ENCODE measurements around the gene PROX2. TPM values are rescaled to one million over a fixed set of nuclear protein-coding genes. Genes with fewer than 3 reads are reported as not detected.

The PROX2 gene
- total and polyA plus RNA-seq, 2 donors (not counting 1 experiment from before 2014, with no cell fraction given), result 0.03 to 0.07 TPM

- peaks cover 26 to 33% of the 10 kb centered on the region in 2 donors for H3K4me1 ChIP-seq (ENCODE audit: control insufficient read depth in 2 of 2, insufficient read depth in 2 of 2, low read length in 2 of 2)
- ChIA-PET POLR2A (no interaction called here), CTCF (interaction anchor here (2.1 kb wide), 1 partner anchor 62 kb away, joined by 13 read pairs; no protein-coding TSS in a partner anchor)
- no peaks in the 10 kb centered on the region for H3K9me3 ChIP-seq (ENCODE audit: control extremely low read depth in 1 of 3, control insufficient read depth in 2 of 3, insufficient read depth in 1 of 3, low read length in 2 of 3)
- no peaks in the 10 kb centered on the region for H3K27me3 Mint-ChIP-seq
- H4K20me1 ChIP-seq (ENCODE audit: control insufficient read depth, insufficient read depth, low read length, poor library complexity, severe bottlenecking), result no peaks in the 10 kb centered on the region
- intact Hi-C loops (cut with micrococcal nuclease), result no loop called here
- DNase-seq (no peak), ATAC-seq (ENCODE audit: low read depth) (no peak)
- H2AFZ ChIP-seq (ENCODE audit: insufficient read depth, low read depth, low read length, poor library complexity, severe bottlenecking), result no peak overlapping the region
- H3K27ac Mint-ChIP-seq, result no peak overlapping the region
- no peaks in the 10 kb centered on the region for H3K27me3 ChIP-seq (replicated peaks in 1 of 4; ENCODE audit: control extremely low read depth in 1 of 4, control insufficient read depth in 3 of 4, insufficient read depth in 4 of 4, low read length in 3 of 4)
- H3K4me3 ChIP-seq (ENCODE audit: control extremely low read depth in 1 of 5, extremely low read depth in 1 of 5, insufficient read depth in 1 of 5, low read depth in 2 of 5, low read length in 4 of 5), result no peak overlapping the region
- H3K4me3 Mint-ChIP-seq, result no peak overlapping the region
- H3K79me2 ChIP-seq (ENCODE audit: control insufficient read depth, insufficient read depth, low read length), result no peaks in the 10 kb centered on the region
- TF ChIP-seq CTCF (IDR thresholded peaks at IDR 0.05), result no peak
- TF ChIP-seq EZH2 (IDR thresholded peaks at IDR 0.05; ENCODE audit: borderline replicate concordance, insufficient read depth, low read depth, low read length, poor library complexity, severe bottlenecking), result no peak
- H3K27ac ChIP-seq (ENCODE audit: low read length in 2 of 2), result peak overlapping the region in 1 of 2 donors; percentile 45
- H3K36me3 ChIP-seq (replicated peaks in 1 of 2; ENCODE audit: control extremely low read depth in 1 of 2, control insufficient read depth in 1 of 2, extremely low read depth in 1 of 2, insufficient read depth in 2 of 2, low read length in 1 of 2), result no peaks in the 10 kb centered on the region
- no peak overlapping the region for H3K9ac ChIP-seq (ENCODE audit: low read length)
- H3K4me2 ChIP-seq (replicated peaks; ENCODE audit: low read depth, low read length, poor library complexity, severe bottlenecking), result no peak overlapping the region
- peaks cover 35% of the 10 kb centered on the region for H3K4me1 Mint-ChIP-seq
- no peaks in the 10 kb centered on the region for H3K9me3 Mint-ChIP-seq (ENCODE audit: insufficient read depth)
These were observed 32.3 kb downstream of the PROX2 start for GRCh38 chr14:74843653-74844052.

GRCh38 chr14:74841230-74842207, 34.4 kb downstream of the PROX2 start:
- ChIA-PET CTCF (interaction anchor here (0.5 to 6.4 kb wide), 5 partner anchors 18 to 247 kb away, joined by 3 to 54 read pairs (median 11); no protein-coding TSS in a partner anchor), POLR2A (interaction anchor here (0.6 kb wide), 1 partner anchor 120 kb away, joined by 3 read pairs; no protein-coding TSS in a partner anchor)
- no peaks in the 10 kb centered on the region for H3K27me3 Mint-ChIP-seq
- H3K79me2 ChIP-seq (ENCODE audit: control insufficient read depth, insufficient read depth, low read length), result no peaks in the 10 kb centered on the region
- peaks cover 56% of the 10 kb centered on the region for H3K4me1 Mint-ChIP-seq
- H3K4me3 ChIP-seq (ENCODE audit: control extremely low read depth in 1 of 5, extremely low read depth in 1 of 5, insufficient read depth in 1 of 5, low read depth in 2 of 5, low read length in 4 of 5), result no peak overlapping the region
- peak; percentile 75 for DNase-seq
- peak overlapping the region; percentile 65 for H3K4me3 Mint-ChIP-seq
- H3K27me3 ChIP-seq (replicated peaks in 1 of 4; ENCODE audit: control extremely low read depth in 1 of 4, control insufficient read depth in 3 of 4, insufficient read depth in 4 of 4, low read length in 3 of 4), result no peaks in the 10 kb centered on the region
- H4K20me1 ChIP-seq (ENCODE audit: control insufficient read depth, insufficient read depth, low read length, poor library complexity, severe bottlenecking), result no peaks in the 10 kb centered on the region
- no peaks in the 10 kb centered on the region for H3K9me3 ChIP-seq (ENCODE audit: control extremely low read depth in 1 of 3, control insufficient read depth in 2 of 3, insufficient read depth in 1 of 3, low read length in 2 of 3)
- no peaks in the 10 kb centered on the region for H3K36me3 ChIP-seq (replicated peaks in 1 of 2; ENCODE audit: control extremely low read depth in 1 of 2, control insufficient read depth in 1 of 2, extremely low read depth in 1 of 2, insufficient read depth in 2 of 2, low read length in 1 of 2)
- H3K9me3 Mint-ChIP-seq (ENCODE audit: insufficient read depth), result no peaks in the 10 kb centered on the region
- peak overlapping the region; percentile 45 for H3K4me2 ChIP-seq (replicated peaks; ENCODE audit: low read depth, low read length, poor library complexity, severe bottlenecking)
- TF ChIP-seq CTCF (IDR thresholded peaks at IDR 0.05), result no peak
- TF ChIP-seq EZH2 (IDR thresholded peaks at IDR 0.05; ENCODE audit: borderline replicate concordance, insufficient read depth, low read depth, low read length, poor library complexity, severe bottlenecking), result no peak
- peak overlapping the region; percentile 3 for H3K9ac ChIP-seq (ENCODE audit: low read length)
- H2AFZ ChIP-seq (ENCODE audit: insufficient read depth, low read depth, low read length, poor library complexity, severe bottlenecking), result peak overlapping the region; percentile 10
- 33% methylated on average over 2 of the region's 4 CpGs for WGBS (ENCODE audit: insufficient coverage)
- ATAC-seq (ENCODE audit: low read depth), result peak; percentile 84
- peak overlapping the region; percentile 70 to 77 for H3K27ac ChIP-seq (ENCODE audit: low read length in 2 of 2)
- intact Hi-C loops (cut with micrococcal nuclease), result no loop called here
- peaks cover 46 to 47% of the 10 kb centered on the region in 2 donors for H3K4me1 ChIP-seq (ENCODE audit: control insufficient read depth in 2 of 2, insufficient read depth in 2 of 2, low read length in 2 of 2)
- peak overlapping the region; percentile 80 for H3K27ac Mint-ChIP-seq

All from B cell (primary cell).